ENCODE data around the gene TFG.

The TFG gene

DNA sequence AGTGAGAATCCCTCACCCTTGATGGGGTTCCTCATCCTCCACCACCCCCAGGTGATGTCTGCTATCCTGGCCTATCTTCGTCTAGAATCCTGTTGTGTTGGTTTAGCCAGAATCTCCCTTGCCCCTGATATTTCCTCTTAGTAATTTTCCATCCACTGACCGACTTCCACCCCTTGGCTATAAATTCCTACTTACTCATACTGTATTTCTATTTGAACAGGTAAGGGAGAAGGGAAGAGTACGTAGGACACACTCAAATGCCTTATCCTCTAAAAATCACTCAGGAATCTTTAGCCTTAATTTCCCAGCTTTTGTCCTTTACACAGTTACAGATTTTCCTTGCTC is 678 bp upstream of the TFG start:
- DNase-seq = no peak

DNA sequence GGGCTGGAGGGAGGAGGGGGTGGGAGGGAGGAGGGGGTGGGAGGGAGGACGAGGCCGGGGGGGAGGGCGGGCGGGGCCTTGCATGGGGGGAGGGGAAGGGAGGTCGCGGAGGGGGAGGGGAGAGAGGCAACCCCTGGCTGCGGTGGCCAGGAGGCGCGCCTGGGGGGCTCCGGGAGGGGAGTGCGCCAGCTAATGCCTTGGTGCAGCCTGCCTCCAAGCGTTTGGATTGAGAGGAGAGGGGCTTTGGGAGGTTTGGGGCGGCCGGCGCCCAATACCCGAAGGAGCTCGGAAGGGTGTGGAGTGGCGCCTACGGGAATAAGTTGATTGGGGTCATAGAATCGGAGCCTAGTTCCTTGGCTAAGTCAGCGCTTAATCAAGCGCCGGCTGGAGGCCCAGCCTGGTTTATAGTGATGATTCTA is 557 bp downstream of the TFG start:
- peak; percentile 3 for DNase-seq

DNA sequence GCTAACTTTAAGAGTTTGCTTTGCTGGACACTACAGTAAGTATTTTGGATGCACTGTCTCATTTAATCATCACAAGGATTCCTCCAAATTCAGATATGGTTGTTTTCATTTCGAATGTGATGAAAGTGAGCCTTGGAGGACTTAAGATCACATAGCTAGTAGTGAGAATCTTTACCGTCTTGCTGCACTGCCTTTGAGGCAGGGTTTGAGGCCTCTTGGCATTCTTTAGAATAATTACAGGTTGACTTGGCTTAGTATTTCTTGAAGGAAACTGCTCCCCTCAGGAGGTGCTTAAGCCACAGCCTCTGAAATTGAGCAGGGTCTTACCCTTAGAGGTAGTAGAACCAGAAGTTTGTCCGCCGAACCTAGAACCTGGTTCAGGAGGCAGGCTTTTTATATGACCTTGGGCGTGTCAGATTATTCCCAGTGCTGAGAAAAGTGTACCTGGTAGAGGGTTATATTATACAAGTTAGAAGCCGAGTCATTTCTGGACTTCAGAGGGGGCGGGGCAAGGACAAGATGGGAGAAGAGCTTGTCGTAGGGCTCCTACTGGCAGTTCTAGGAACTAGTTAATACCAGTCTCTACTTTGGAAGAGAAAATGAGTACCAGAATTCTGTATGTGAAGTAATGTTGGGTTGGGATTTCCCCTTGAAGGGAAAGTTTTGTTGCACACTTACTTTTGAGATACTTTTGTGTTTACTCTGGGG is 1.1 kb downstream of the TFG start:
- peak; percentile 72 for DNase-seq

DNA sequence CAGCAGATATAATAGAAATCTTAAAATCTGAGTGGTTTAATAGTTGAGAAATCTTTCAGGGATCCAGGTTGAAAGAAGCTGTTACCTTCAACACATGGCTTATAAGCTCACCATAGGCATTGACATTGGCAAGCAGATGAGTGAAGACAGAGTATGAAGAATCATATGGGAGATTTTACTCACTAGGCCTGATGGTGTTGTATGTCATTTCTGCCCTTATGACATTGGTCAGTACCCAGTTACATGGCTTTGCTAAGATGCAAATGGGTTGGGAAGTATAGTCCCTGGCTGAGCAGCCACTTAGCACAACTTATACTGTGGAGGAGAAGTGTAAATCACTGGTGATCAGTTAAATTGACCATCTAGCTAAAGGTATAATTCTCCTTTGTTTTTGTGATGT is 5.9 kb downstream of the TFG start:
- DNase-seq = no peak

DNA sequence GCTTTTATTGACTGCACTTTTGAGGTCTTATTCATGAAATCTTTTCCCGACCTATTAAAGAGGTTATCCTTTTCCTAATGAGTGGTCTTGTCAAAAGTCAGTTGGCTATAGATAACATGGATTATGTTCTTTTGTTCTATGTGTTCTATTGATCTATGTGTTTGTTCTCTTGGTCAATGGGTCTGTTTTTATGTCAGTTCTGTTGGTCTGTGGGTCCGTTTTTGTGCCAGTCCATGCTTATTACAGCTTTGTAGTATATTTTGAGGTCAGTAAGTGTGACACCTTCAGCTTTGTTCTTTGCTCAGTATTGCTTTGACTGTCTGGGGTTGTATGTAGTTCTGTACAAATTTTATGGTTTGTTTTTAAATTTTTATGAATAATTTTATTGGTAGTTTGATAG is 7.8 kb downstream of the TFG start:
- no peak for DNase-seq

DNA sequence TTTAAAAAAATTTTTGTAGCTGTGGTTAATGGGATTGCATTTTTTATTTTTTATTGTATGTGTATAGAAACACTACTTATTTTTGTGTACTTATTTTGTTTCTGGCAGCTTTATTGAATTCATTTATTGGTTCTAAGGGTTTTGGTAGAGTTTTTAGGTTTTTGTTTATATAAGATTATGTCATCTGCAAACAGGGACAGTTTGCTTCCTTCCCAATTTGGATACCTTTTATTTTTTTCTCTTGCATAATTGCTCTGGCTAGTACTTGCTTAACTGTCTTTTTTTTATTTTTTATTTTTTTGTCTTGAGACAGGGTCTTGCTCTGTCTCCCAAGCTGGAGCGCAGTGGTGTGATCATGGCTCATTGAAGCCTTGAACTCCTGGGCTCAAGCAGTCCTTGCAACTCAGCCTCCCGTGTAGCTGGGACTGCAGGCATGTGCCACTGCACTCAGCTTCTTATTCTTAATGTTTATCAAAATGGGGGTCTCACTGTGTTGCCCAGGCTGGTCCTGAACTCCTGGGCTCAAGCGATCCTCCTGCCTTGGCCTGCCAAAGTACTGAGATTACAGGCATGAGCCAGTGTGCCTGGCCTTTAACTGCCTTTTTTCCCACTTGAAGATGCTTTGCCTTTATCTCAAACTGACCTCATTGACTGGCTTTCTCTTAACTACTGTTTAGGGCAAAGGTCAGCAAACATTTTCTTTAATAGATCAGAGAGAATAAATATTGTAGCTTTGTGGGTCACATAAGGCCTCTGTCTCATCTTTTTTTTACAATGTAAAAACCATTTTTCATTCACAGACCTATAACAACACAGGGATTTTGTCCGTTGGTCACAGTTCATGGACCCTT is 8.6 kb downstream of the TFG start:
- no peak for DNase-seq

DNA sequence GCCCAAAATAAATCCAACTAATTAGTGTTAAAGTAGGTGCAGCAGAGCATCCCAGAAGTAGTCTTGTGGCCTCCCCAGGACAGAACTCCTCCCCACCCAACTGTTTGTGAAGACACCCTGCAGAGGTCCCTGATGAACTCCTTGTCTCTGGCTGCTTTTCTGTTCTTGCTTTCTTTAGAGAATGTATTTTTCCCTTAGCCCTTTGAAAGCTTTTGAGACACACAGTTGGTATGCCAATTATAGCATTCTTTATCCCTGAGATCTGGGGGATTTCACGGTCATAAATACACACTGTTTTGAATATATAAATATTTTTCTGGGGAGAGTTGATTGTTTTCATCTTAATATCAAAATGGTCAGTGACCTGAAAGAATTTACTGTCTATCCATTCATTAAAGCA is 9.8 kb downstream of the TFG start:
- no peak for DNase-seq

DNA sequence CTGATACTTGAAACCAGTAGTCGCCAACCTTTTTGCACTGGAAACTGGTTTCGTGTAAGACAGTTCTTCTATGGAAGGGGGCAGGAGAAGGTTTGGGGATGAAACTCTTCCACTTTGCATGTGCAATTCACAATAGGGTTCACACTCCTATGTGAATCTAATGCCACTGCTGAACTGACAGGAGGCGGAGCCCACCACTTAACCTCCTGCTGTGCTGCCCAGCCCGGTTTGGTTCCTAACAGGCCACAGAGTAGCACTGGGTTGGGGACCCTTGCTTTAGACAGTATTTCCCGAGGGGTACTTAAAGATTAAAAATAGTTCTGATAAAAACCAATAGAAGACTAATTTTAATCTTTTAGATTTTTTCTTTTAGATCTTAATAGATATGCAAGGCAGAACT is 11.1 kb downstream of the TFG start:
- DNase-seq = no peak

DNA sequence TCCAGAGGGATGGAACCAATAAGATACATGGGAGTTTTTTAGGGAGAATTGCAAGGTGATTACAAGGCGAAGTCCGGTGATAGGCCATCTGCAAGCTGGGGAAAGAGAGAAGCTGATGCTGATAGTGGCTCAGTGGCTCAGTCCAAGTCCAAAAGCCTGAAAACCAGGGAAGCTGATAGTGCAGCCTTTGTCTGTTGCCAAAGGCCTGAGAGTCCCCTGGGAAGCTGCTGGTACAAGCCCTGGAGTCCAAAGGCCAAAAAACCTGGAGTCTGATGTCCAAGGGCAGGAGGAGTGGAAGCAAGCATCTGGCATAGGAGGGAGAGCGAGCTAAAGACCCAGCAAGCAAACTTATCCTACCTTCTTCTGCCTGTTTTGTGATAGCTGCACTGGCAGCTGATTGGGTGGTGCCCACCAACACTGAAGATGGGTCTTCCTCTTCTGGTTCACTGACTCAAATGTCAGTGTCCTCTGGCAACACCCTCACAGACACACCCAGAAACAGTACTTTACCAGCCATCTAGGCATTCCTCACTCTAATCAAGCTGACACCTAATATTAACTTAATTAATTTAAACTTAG is 16.7 kb downstream of the TFG start:
- no peak for DNase-seq

DNA sequence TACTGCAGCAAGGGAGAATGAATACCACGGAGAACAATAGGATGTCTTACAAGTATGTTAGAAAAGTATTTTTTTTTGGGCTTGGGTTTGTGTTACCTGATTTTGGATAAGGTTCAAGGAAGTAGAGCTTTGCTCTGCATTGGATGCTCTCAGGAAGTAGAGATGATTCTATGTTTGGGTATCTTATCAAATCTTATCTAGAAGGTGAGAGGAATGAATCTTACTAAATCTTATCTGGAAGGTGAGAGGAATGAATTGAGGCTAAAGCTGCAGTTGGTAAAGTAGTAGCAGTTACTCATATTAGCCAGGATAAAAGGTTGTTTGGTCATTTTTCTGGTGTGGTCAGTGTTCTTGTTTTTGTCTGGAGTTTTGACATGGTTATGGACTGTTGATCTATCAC is 17.4 kb downstream of the TFG start:
- DNase-seq = no peak

DNA sequence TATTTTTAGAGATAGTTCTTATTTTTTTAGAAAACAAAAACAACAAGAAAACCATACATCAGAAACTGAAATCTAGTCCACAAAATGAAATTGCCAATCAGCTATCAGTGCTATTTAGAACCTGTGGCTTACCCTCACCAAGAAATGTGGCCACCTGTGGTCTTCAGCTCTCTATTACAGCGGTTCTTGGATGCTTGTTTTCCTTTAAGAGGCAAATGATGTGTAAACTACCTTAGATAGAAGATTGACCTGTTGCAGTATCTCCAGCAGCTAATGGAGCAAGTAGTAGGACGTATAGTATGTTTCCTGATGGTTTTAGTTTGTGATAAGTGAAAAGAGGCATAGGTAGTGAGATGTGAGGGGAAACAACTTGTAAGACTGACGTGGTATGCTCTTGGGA is 21.2 kb downstream of the TFG start:
- DNase-seq = no peak

DNA sequence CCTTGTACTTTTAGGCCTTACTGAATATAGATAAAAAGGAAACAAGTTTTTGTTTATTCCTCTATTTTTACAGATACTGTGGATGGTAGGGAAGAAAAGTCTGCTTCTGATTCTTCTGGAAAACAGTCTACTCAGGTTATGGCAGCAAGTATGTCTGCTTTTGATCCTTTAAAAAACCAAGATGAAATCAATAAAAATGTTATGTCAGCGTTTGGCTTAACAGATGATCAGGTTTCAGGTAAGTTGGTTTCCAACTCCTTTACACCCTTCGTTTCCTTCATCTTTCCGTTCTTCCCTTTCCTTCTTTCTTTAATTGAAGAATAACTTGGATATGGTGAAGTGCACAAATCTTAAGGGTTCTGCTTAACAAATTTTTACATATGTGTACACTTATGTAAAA is 23.1 kb downstream of the TFG start:
- DNase-seq = no peak

DNA sequence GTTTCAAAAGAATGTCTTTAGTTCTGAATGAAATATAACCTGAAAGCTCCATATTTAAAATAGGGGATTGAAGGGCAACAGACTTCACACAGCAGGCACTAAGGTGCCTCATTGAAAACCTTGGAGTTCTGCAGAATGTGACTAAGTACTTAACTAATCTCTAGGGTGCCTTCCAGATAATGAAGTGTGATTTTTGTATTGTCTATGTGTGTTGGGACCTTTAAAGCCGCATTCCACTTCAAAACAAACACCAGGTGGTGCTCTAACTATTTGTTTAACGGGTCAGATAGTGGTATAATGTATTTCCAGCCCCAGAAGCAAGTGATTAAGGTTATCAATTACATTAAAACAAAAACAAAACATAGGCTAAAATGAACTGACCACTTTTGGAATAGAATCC is 28.0 kb downstream of the TFG start:
- no peak for DNase-seq

DNA sequence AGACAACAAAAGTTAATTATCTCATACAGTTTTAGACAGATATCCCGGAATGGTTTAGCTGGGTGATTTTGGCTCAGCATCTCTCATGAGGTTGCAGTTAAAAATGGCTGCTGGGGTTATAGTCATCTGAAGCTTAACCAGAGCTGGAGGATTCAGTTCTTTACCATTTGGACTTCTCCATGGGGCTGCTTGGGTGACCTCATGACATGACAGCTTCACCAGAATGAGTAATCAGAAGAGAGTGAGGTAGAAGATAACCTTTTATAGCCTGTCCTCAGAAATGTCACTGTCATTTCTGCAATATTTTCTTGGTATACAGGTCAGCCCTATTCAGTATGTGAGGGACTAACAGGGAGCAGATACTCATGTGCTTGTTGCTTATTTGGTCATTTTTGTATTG is 30.9 kb downstream of the TFG start:
- no peak for DNase-seq

DNA sequence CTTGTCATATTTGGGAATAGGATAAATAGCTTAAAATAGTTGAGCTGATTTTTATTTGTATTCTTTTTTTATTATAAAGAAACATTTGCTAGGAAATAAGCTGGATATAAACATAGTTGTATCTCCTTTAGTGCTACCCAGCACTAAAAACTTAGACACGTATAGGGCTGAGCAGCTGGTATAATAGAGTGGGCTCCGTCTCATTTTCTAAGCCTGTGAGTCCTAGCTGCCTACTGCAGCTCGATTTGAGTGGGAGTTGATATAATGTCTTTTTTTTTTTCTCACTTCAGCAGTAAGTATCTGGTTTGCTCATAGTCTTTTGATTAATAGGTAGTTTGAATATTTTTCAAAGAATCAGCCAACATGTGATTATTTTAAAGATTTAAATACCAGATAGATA is 34.2 kb downstream of the TFG start:
- DNase-seq = no peak

DNA sequence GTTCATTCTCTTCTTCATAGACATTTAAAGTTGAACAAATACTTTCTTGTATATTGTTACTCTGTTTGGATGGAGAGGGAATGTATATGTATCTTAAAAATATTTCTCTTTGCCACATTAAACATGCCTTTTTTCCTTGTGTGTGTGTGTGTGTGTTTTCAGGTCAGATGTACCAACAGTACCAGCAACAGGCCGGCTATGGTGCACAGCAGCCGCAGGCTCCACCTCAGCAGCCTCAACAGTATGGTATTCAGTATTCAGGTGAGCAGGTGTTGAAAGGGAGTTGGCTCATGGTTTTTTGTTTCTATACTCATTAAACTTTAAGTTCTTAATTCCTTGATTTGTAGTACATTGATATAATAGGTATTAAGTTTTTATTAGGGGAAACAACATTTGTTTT is 35.4 kb downstream of the TFG start:
- DNase-seq = no peak

DNA sequence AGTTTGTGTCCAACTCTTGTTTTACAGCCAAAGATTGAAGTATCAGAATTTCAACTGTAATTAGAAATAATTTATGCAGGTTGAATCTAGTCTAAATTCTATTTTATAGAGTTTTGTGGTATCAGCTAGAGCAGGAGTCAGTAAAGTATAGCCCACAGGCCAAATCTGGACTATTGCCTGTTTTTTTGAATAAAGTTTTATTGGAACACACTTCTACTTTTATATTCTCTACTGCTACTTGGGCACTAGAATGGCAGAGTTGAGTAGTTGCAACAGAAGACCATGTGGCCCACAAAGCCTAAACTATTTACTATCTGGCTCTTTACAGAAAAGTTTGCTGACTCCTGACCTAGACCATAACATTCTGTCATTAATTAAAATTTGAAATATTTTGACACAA is 36.3 kb downstream of the TFG start:
- no peak for DNase-seq

DNA sequence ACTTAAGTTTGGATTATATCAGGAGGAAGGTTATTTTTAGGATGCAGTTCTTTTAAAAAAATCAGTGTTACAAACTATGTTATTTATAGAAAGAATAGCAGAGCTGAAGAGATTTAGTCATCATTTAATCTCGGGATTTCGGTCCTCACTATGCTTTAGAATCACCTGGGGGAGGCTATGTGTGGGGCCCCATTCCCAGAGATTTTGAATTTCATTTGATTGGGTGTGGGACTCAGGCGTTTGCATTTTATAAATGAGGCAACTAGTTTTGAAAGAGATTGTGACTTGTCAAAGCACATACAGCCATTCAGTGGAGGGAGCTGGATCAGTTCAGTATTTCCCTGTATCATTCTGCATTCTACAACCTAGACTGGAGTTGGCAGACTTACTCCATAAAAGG is 36.8 kb downstream of the TFG start:
- no peak for DNase-seq

DNA sequence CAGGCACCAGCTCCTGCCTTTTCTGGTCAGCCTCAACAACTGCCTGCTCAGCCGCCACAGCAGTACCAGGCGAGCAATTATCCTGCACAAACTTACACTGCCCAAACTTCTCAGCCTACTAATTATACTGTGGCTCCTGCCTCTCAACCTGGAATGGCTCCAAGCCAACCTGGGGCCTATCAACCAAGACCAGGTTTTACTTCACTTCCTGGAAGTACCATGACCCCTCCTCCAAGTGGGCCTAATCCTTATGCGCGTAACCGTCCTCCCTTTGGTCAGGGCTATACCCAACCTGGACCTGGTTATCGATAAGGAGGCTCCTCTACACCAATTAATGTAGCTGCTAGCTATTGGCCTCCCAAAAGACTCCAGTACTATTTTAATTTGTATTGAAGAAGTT is 38.9 kb downstream of the TFG start:
- no peak for DNase-seq

DNA sequence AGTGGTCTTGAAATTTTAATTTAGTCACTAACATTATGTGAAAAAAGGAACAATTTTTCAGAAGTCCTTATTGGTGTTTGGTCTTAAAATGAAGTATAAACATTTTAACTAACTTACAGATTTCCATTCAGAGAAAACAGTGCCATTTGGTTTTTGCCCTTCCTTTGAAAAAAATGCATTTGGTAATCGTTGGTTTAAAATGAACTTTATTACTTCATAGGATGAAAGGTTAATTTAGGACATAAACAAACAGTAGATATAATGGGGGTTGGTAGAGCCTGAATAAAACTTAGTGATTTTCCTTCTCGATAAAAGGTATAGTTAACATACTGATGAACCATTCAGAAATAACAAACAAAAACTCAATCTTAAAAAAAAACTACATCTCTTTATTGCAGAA is 39.7 kb downstream of the TFG start:
- no peak for DNase-seq

DNA sequence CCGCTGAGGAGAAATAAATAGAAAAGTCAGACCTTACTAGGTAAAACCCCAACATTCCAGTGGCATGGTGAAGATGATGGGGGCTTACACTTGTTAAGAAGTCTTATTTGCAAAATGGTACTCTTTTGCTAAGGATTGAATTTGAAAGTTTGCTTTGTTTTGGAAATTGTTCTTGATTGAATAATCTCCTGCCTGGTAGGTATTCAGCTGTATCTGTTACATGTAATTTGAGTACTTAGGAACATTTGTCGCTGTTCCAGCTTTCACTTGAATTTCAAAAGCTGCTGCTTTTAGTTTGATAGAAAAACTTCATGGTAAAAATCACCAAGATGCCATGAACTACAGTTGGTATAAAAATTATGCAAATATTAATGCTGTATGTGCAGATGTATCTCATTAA is 44.6 kb downstream of the TFG start:
- DNase-seq = no peak

DNA sequence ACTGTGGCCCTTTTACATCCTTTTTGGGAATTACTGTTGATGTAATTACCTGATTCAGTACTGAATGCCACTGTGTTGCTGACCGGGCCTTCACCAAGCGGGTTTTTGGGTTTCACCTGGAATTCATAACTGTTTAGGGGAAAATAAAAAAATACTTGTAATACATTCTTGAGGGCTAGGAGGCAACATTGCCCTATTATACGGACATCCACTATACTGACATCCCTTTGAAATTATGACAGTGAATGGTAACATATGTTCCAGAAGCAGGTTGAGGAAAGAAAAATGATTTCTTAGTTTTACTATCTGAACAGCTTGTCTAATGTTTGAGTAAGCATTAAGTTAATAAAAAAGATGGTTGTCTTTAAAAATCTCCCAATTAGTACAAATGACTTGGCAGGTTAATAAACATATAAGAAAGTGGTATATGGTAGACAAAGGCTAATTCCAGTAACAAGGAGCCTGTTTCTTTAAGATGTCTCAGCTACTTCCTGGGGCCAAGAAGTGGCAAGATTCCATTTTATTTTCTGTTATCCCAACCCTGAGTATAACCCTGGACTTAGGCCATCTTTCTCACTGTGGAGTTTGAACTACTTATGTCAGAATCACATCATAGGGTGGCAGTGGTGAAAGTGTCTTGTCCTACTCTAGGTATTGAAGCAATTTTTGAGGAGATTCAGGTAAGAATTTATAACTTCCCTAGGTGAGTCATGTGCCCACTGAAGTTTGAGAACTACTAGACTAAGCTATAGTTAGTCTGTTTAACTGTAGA is 45.5 kb downstream of the TFG start:
- DNase-seq = peak; percentile 12

DNA sequence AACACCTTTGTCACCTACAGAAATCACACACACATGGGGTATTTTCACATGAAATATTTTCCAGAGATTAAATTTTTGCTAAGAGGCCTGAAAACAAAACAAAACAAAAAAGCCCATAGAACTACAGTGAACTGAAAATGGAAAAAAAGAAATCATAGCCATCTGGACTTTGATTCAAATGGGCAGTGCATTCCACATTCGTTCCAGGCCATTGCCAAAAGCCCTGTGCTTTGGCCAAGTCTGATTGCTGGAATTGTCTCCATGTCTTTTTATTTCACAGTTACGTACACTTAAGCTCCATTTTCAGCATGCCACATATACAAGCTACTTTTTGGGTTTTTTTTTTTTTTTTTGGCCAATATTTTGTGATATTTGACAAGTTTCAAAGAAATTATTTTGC is 47.1 kb downstream of the TFG start:
- DNase-seq = no peak

DNA sequence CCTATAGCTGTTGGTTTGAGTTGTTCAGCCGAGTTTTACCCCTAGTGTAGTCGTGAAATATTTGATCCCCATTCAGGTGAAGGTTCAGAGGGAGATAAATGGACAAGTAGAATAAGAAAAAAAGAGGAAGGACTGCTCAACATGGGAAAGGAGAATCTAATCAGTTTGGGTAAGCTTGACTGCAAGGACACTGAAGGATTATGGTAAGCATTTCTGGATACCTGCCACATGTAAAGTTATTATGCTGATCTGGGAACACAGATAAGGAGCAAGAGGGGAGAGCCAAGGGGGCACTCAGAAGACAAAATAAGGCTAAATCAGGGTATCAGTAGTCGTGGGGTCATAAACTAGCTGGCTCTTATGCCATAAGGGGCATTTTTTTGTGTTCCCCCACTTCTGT is 49.9 kb downstream of the TFG start:
- DNase-seq = no peak
